HG03196 (cell line): ENCODE results near the gene ABCB11.

Source experiments
- ATAC-seq: cut with Tn5 transposase; IDR thresholded peaks from one replicate; pipeline ENCODE4 v1.9.1; 2021; ENCODE audit not compliant: unreplicated experiment

The ABCB11 gene

DNA sequence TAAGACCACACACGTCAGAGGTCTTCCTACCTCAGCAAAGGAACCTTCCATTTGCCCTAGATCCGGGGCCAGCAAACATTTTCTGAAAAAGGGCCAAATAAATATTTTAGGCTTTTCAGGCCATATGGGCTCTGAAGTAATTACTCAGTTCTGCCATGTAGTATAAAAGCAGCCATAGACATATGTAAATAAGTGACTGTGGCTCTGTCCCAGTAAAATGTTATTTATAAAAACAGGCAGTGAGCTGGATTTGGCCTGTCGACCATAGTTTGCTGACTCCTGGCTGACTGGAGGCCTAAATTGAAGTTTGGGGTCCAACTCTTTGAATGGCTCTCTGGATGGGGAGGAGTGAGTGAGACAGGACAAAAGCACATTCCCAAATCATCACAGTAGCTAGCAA lies 49.5 kb downstream of the ABCB11 start:
- no peak for ATAC-seq

GRCh38 chr2:168978461-168978861 lies 52.7 kb downstream of the ABCB11 start:
- ATAC-seq, result no peak

DNA sequence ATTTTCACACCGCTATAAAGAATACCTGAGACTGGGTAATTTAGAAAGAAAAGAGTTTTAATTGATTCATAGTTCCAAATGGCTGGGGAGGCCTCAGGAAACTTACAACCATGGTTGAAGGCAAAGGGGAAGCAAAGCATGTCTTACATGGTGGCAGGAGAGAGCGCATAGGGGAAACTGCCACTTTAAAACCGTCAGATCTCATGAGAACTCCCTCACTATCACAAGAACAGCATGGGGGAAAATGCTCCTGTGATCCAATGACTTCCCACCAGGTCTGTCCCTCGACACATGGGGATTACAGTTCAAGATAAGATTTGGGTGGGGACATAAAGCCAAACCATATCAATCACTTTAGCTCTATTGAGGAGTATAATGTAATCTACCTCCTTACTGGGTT lies 53.5 kb downstream of the ABCB11 start:
- ATAC-seq, result no peak

DNA sequence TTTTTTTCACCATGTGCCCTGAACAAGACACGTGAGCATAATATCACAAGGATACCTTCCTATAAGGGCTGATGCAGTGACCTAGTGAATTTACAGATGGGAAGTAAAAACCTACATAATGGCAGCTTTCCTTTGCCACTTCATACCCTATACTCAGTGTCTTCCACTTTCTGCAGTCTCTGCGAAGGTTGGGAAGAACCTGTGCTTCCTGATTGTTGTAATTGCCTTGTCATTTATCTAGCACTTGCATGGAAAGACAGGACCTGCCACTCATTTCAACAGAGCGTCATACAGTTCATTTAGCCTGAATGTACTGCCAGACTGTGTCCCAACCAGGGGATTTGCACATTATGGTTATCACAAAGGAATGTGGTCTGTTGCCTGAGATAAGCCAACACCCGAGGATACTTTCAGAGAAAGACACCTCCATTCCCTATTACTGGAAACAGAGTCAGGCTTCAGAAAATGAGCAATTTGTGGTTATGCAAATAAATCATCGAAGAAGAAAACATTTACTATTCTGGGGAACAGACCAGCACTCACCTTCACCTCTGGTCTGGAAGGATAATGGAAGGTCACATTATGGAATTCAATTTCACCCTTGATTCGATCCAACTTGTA lies 55.0 kb downstream of the ABCB11 start:
- no peak for ATAC-seq

DNA sequence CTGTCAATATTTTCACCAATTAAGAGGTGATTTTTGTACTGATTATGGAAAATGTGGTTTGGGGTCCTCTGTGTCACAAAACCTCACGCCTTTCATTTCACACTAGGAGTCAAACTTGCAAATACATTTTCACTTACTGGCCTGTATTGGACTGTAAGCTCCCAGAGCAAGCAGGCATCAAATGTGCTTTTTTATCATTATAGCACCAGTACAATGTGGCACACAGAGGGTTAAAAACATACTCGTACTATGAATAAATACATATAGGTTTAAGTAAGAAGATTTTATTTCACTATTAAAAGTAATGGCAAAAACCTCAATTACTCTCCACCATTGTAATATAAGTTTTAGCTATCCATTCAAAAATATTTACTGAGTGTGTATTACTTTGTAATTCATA lies 56.7 kb downstream of the ABCB11 start:
- ATAC-seq, result no peak

DNA sequence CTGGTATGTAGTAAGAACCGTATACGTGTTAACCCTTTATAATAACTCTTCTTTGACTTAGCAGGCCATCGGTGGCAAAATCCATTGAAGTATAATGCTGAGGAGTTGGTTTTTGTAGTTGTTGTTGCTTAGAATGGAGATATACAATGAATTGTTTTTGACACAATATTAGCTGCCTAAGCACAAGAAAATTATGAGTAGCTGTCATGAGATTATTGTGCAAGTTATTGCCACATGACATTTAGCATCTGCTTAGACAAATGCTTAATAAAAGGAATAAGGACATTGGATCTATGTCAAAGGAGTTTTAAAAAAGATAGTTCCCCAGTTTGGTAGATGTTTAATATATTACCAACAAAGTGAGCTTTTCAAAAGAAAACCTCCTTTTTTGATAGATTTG lies 59.9 kb downstream of the ABCB11 start:
- ATAC-seq, result no peak

DNA sequence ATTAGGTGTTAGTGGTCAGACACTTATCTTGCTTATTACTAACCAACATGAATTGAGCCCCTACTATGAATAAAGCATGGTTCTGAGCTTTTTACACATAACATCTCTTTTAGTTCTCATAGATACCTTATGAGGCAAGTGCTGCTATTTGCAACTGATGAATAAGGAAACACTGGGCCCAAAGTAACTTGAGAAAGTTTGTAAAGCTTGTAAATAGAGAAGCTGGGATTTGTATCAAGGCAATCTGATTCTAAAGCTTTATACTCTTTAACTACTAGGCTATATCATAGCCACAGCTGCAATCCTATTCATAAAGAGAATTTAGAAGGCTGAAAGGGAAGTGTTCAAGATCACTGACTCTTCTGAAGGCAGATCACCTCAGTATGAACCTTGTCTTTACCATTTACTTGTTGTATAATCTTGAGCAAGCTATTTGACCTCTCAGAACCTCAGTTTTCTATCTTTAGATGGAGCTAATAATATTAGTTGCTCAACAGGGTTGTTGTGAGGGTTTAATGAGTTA lies 60.4 kb downstream of the ABCB11 start:
- ATAC-seq, result no peak

DNA sequence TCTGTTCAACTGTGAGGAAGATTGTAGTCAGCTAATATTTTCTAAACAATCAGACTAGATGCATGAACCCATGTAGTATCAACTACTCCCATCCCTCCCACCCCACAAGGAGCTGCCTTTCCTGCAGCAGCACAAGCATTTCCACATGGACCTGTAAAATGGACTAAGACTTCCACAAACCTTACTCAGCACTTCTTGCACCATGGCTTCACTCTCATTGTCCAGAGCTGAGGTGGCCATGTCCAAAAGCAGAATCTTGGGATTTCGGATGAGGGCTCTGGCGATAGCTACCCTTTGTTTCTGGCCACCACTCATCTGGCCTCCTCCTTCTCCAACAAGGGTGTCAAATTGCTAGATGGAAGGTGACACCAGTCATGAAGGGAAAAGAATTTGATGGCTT lies 61.3 kb downstream of the ABCB11 start:
- ATAC-seq, result no peak

DNA sequence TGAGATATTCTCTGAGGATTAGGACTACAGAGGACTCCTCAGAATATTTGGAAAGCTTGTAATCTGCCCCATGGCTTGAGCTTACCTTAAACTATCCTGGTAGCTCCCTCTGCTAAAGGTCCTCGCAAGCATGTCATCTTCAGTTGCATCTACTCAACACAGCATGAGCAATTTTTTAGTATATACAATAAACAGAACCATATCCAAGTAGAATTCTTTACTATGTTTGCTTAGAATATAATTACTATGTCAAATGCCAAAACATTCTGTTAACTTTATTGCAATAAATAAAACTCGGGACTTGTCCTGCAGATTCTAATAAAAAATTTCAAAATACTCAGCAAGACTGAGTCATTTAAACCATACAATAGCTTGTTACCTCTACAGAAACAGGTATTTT lies 62.8 kb downstream of the ABCB11 start:
- no peak for ATAC-seq

DNA sequence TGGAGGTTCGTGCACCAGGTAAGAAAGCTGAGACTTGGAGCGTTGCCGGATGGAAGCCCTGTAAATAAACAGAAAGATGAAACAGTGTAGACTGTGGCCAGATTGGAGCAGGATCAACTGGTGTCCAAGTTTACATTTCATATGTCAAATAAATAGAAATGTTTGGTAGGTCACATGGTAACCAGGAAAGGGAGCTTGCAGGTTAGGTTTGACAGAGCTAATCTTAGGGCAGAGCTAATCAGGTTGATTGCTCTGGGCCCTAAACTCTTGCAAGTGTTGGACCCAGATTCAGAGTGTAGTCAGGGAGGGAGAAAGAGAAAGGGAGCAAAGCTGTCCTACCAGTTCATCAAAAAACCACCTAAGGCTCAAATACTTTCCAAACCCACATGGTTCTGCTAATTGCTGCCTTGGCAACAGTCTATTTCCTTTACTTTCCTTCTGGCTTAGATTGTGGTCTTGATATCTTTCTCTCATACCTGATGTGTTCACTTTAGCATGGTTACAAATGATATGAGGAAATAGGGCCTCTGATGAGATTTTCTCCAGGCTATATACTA lies 66.8 kb downstream of the ABCB11 start:
- ATAC-seq, result no peak

DNA sequence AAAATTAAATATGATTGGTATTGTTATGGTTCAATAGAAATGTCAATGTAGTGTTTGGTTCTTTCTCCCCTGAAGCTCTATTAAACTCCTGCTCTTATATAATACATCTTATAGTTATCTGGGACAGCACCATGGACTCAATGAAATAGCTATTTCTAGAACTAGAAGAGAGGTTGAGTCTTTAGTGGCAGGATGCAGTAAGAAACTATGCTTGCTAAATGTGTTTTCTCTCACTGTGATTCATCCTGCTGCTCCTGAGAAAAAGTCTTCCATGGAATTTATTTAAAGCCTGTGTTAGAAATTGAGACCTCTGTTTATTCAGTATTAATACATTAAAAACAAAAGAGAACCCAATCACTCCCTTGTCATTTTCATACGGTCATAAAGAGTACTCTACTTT lies 68.5 kb downstream of the ABCB11 start:
- ATAC-seq, result no peak

DNA sequence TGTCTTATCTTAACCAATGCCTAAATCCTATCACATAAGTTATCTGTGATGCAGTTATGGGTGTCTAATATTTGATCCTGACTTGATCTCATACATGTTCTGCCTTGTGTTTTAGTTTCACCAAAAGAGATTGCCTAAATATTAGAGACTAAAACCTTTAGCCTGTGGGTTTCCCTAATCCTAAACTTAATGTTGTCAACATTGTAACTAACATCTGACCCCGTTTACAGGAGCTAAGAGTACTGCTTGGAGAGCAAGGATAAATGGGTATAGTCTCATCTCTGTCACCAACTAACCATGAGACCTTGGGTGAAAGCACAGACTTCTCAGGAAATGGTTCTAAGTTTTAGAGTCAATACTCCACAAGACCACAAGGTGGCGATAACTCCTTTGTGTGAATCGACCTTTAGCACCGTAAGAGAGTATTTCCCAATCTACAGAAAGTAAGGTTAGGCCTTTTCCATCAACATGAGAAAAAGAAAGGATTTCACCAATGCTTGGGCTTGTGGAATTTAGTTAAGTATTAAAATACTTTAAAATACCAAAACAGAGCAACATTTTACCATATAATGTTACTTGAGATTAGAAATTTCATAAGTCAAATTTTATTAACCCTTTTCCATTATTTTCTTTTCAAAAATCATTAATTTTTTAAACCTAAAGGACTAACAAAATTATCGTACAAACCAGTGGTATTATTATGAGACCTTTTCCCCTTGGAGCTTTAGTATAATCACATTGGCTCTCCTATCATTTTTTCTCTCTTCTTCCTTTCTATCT lies 69.5 kb downstream of the ABCB11 start:
- ATAC-seq, result no peak

GRCh38 chr2:168956392-168956791 lies 74.7 kb downstream of the ABCB11 start:
- ATAC-seq, result no peak

DNA sequence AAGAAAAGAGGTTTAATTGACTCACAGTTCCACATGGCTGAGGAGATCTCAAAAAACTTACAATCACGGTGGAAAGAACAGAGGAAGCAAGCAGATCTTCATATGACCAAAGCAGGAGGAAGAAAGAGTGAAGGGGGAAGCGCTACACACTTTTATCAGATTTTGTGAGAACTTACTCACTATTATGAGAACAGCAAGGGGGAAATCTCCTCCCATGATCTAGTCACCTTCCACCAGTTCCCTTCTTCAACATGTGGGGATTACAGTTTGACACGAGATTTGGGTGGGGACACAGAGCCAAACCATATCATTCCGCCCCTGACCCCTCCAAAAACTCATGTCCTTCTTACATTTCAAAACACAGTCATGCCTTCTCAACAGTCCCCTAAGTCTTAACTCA lies 75.8 kb downstream of the ABCB11 start:
- no peak for ATAC-seq

GRCh38 chr2:168954256-168954655 lies 76.9 kb downstream of the ABCB11 start:
- no peak for ATAC-seq

GRCh38 chr2:168952424-168952823 lies 78.7 kb downstream of the ABCB11 start:
- ATAC-seq, result no peak

DNA sequence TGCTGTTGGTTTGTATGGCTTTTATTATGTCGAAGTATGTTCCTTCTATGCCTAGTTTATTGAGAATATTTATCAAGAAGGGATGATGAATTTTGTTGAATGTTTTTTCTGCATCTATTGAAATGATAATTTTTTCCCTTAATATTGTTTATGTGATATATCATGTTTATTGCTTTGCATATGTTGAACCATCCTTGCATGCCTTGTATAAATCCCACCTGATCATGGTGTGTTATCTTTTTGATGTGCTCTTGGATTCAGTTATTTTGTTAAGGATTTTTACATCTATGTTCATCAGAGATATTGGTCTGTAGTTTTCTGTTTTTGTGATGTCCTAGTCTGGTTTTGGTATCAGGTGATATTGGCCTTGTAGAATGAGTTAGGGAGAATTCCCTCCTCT lies 79.3 kb downstream of the ABCB11 start:
- ATAC-seq, result no peak

DNA sequence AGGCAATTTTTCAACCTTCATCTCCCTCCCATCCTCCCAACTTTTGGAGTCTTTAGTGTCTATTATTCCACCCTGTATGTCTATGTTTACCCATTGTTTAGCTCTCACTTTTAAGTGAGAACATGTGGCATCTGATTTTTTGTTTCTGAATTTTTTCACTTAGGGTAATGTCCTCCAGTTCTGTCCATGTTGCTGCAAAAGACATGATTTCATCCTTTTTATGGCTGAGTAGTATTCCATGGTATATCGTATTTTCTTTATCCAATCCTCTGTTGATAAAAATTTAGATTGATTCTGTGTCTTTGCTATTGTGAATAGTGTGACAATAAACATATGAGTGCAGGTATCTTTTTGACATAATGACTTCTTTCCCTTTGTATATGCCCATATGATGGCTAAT lies 81.8 kb downstream of the ABCB11 start:
- ATAC-seq, result no peak

DNA sequence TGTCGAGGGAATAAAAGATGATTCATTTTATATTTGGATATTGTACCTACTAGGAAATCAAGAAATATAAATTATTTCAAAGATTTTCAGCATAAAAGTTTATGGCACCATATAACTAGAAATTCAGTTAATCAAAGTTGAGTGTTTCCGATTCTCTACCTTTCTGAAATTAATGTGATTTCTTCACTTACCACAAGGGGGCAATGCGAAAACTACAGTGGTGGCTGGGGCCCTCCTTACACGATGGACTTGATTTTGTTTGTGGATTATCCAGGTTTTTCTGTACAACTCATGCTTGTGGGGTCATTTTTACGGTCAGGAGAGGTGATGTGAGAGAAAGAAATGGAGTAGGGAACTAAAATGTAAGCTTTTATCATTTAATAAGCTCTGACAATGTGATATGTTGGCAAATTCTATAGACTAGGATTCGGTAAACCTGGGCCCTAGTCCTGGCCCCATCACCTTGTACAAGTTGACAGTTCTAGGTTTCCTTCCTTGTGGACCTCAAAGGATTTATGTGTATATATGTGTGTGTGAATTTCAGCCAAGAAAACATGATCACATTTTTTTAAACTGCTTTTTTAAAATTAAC lies 82.4 kb downstream of the ABCB11 start:
- no peak for ATAC-seq

- no peak for ATAC-seq
Observed at GRCh38 chr2:168945508-168945907, 85.6 kb downstream of the ABCB11 start.

DNA sequence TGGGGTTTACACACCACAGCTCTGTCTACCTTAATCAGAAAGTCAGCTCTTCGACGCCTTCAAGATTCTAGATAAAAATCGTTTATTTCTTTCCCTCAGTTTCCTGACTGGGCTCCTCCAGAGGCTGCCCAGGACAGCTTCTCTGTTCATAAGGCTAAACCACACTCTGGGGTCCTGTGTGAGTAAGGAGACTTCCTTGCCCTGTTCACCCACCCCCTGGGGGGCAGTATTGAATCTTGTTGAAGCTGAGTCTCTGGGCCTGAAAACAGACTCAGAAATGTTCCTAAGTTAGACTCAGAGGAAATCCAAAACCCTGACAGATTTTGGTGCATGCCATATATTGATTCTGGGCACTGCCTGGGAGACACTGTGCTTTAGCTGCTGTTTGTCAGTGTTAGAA lies 87.1 kb downstream of the ABCB11 start:
- no peak for ATAC-seq

- ATAC-seq, result no peak
Observed at GRCh38 chr2:168941297-168941696, 89.8 kb downstream of the ABCB11 start.
